IPS-20b (cell line): Measurements from ENCODE around the gene LRRC4C.

Experiments
- H3K27ac ChIP-seq: one replicate; pipeline ENCODE4 v1.5.1; 2013; ENCODE audit warnings: low read length
- H3K27me3 ChIP-seq: 2 replicates; pipeline ENCODE4 v1.6.1; 2013; ENCODE audit warnings: mild to moderate bottlenecking, low read length, inconsistent platforms; ENCODE audit not compliant: insufficient read depth
- H3K36me3 ChIP-seq: 2 replicates; pipeline ENCODE4 v1.6.1; 2013; ENCODE audit warnings: low read depth, mild to moderate bottlenecking, inconsistent platforms, low read length, moderate library complexity; ENCODE audit not compliant: insufficient read depth
- H3K4me1 ChIP-seq: 2 replicates; pipeline ENCODE4 v1.6.1; 2013; ENCODE audit warnings: mild to moderate bottlenecking, control low read depth, inconsistent platforms, low read length, moderate library complexity; ENCODE audit not compliant: insufficient read depth
- H3K4me3 ChIP-seq: 2 replicates; pipeline ENCODE4 v1.5.1; 2013; ENCODE audit warnings: mild to moderate bottlenecking, low read length, inconsistent platforms
- H3K9ac ChIP-seq: 2 replicates; pipeline ENCODE4 v1.6.1; 2013; ENCODE audit warnings: low read depth, mild to moderate bottlenecking, inconsistent platforms, low read length, moderate library complexity
- H3K9me3 ChIP-seq: 2 replicates; pipeline ENCODE4 v1.6.1; 2013; ENCODE audit warnings: mild to moderate bottlenecking, low read depth, low read length, inconsistent platforms; ENCODE audit not compliant: insufficient read depth

Gene LRRC4C

DNA sequence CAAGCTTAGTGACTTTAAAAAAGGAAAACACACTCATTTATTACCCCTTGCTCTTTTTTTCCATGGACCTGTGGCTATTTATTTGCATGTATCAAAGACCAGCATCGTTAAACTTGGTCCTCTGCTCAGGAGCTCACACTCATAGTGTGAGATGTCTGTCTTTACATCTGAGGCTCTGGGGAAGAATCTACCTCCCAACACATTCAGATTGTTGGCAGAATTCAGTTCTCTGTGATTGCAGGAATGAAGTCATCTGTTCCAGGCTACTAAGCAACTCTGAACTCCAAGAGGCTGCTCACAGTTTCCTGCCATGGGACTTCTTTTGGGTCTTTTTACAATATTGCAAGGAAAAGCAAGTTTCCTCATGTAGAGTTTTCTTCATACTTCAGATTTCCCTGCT lies 138.8 kb downstream of the LRRC4C start:
- H3K9me3 ChIP-seq = no peaks in the 10 kb centered on the region
- peaks cover 7% of the 10 kb centered on the region; the same call in 1 of the 2 replicates for H3K4me1 ChIP-seq
- no peak overlapping the region for H3K4me3 ChIP-seq
- H3K27ac ChIP-seq = no peak overlapping the region
- H3K9ac ChIP-seq = no peak overlapping the region
- no peaks in the 10 kb centered on the region for H3K27me3 ChIP-seq
- H3K36me3 ChIP-seq = no peaks in the 10 kb centered on the region

DNA sequence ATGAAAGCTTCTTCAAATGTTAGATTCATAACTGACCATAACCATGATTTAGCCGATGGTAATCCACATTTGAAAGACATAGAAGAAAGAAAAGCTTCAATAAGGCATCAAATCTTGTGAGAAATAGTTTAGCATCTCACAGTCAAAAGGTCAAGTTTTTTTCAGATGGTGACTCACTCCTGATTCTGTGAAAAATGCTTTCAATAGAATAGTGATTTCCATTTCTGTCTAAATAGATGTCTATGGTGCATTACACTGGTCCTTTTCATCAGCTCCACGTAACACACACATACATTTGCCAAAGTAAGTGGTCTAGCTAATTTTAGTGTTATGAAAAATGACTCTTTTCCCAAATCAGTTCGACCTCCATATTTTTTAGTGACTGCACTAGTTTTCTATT lies 139.2 kb downstream of the LRRC4C start:
- H3K27me3 ChIP-seq = no peaks in the 10 kb centered on the region
- H3K4me3 ChIP-seq = no peak overlapping the region
- no peak overlapping the region for H3K27ac ChIP-seq
- H3K36me3 ChIP-seq = no peaks in the 10 kb centered on the region
- H3K4me1 ChIP-seq = peaks cover 7% of the 10 kb centered on the region; the same call in 1 of the 2 replicates
- H3K9ac ChIP-seq = no peak overlapping the region
- no peaks in the 10 kb centered on the region for H3K9me3 ChIP-seq

- Histone ChIP-seq H3K27me3 (no peaks in the 10 kb centered on the region), H3K4me3 (no peak overlapping the region), H3K9me3 (no peaks in the 10 kb centered on the region), H3K36me3 (no peaks in the 10 kb centered on the region), H3K4me1 (peaks cover 7% of the 10 kb centered on the region; the same call in 1 of the 2 replicates), H3K27ac (no peak overlapping the region), H3K9ac (no peak overlapping the region)
Measured at GRCh38 chr11:41319434-41319833, 140.0 kb downstream of the LRRC4C start.

DNA sequence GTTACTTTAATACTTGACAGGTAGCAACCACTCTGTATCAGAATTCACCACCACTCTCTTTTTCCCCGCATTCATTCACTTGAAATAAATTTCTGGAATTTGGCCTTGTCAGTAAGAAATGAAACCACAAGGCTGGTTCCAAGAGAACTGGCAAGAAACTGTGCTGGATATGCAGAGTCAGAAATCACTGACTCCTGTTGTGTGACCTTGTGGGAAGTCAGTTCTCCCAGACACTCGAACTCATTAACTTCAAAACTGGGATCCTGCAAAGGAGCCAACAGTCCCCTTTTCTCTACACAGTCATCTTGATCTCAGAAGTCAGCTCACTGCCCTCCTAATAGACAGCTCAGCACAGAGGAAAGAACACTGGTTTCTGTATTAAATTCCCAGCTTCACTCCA lies 142.7 kb downstream of the LRRC4C start:
- Histone ChIP-seq H3K27me3 (no peaks in the 10 kb centered on the region), H3K4me3 (no peak overlapping the region), H3K9ac (no peak overlapping the region), H3K4me1 (peaks cover 7% of the 10 kb centered on the region; the same call in 1 of the 2 replicates), H3K36me3 (no peaks in the 10 kb centered on the region), H3K9me3 (no peaks in the 10 kb centered on the region), H3K27ac (no peak overlapping the region)

DNA sequence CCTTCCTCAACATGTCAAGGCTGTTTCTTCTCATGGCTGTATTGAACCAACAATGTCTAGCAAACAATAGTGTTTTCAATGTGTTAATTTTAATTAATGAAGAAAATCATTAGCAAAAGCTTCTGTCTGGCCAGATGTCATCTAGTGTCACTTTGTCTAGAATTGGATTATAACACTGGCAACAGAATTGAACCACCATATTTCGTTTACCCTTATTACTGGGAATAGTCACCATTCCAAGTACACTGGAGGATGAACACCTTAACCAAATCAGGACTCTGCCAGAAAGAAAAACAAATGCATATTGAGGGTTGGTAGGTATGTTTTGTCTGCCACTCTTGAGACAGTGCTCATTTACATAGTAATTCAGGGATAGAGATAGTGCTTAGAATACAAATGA lies 146.2 kb downstream of the LRRC4C start:
- Histone ChIP-seq H3K4me3 (no peak overlapping the region), H3K27me3 (no peaks in the 10 kb centered on the region), H3K36me3 (no peaks in the 10 kb centered on the region), H3K4me1 (peaks cover 7% of the 10 kb centered on the region; the same call in 1 of the 2 replicates), H3K9ac (no peak overlapping the region), H3K9me3 (no peaks in the 10 kb centered on the region), H3K27ac (no peak overlapping the region)

DNA sequence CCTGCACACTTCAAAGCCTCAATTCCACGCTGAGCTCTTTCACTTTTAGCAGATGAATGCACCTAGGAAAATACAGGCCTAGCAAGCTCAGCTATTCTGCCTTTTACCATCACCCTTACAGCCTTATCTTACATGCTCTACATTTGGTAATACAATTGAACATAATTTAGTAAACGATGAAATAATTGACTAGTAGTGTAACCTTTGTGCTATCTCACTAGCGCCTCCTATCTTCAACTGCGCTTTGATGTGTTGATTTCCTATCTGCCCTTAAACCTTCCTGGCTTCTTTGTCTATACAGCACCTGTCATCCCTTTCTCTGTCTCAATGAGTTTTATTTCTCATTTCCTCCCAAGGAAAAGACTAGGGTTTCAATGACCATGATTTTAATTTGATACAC lies 149.7 kb downstream of the LRRC4C start:
- H3K4me3 ChIP-seq = no peak overlapping the region
- no peak overlapping the region for H3K9ac ChIP-seq
- peaks cover 2% of the 10 kb centered on the region; the same call in 1 of the 2 replicates for H3K4me1 ChIP-seq
- no peaks in the 10 kb centered on the region for H3K9me3 ChIP-seq
- H3K27ac ChIP-seq = no peak overlapping the region
- H3K36me3 ChIP-seq = no peaks in the 10 kb centered on the region
- H3K27me3 ChIP-seq = no peaks in the 10 kb centered on the region

GRCh38 chr11:41309111-41309522 lies 150.3 kb downstream of the LRRC4C start:
- no peak overlapping the region for H3K4me3 ChIP-seq
- no peak overlapping the region for H3K27ac ChIP-seq
- H3K9me3 ChIP-seq = no peaks in the 10 kb centered on the region
- no peaks in the 10 kb centered on the region for H3K27me3 ChIP-seq
- no peaks in the 10 kb centered on the region for H3K36me3 ChIP-seq
- H3K4me1 ChIP-seq = peaks cover 2% of the 10 kb centered on the region; the same call in 1 of the 2 replicates
- no peak overlapping the region for H3K9ac ChIP-seq

DNA sequence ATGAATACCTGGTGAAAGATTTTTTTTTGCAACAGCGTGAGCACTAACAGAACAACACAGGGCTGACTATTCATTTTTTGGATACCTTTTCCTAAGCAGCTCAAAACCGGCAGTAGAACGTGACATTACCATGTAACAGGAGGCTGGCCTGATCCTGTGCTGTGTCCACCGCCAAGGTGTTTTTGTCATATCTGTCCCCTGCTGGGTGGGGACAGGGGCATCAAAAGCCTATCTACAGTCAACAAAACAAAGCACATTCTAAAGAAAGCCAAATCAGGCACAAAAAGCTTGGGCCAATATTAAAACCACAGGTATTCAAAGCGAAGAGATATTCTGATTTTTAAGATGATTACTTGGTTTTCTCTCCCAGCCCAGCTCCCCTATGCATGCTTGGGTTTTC lies 151.2 kb downstream of the LRRC4C start:
- H3K4me1 ChIP-seq = peaks cover 2% of the 10 kb centered on the region; the same call in 1 of the 2 replicates
- no peaks in the 10 kb centered on the region for H3K36me3 ChIP-seq
- no peaks in the 10 kb centered on the region for H3K27me3 ChIP-seq
- no peak overlapping the region for H3K9ac ChIP-seq
- no peaks in the 10 kb centered on the region for H3K9me3 ChIP-seq
- H3K27ac ChIP-seq = no peak overlapping the region
- no peak overlapping the region for H3K4me3 ChIP-seq

- H3K9ac ChIP-seq = no peak overlapping the region
- H3K4me3 ChIP-seq = no peak overlapping the region
Measured at GRCh38 chr11:41307296-41308080, 152.0 kb downstream of the LRRC4C start.

GRCh38 chr11:41306431-41306830 lies 153.0 kb downstream of the LRRC4C start:
- H3K27me3 ChIP-seq = no peaks in the 10 kb centered on the region
- H3K36me3 ChIP-seq = no peaks in the 10 kb centered on the region
- no peak overlapping the region for H3K4me3 ChIP-seq
- no peak overlapping the region for H3K9ac ChIP-seq
- no peak overlapping the region for H3K27ac ChIP-seq
- peaks cover 2% of the 10 kb centered on the region; the same call in 1 of the 2 replicates for H3K4me1 ChIP-seq
- H3K9me3 ChIP-seq = no peaks in the 10 kb centered on the region

More at GRCh38 chr11:41307296-41308080, 152.0 kb downstream of the LRRC4C start:
- Histone ChIP-seq H3K4me1 (peaks cover 2% of the 10 kb centered on the region; the same call in 1 of the 2 replicates), H3K27me3 (no peaks in the 10 kb centered on the region), H3K27ac (no peak overlapping the region), H3K36me3 (no peaks in the 10 kb centered on the region), H3K9me3 (no peaks in the 10 kb centered on the region)

GRCh38 chr11:41301023-41301422 lies 158.4 kb downstream of the LRRC4C start:
- H3K9ac ChIP-seq = no peak overlapping the region
- H3K4me3 ChIP-seq = no peak overlapping the region
- no peaks in the 10 kb centered on the region for H3K27me3 ChIP-seq
- H3K9me3 ChIP-seq = no peaks in the 10 kb centered on the region
- H3K36me3 ChIP-seq = no peaks in the 10 kb centered on the region
- H3K4me1 ChIP-seq = no peaks in the 10 kb centered on the region; the same call in 1 of the 2 replicates
- no peak overlapping the region for H3K27ac ChIP-seq

- no peaks in the 10 kb centered on the region for H3K9me3 ChIP-seq
- no peaks in the 10 kb centered on the region for H3K27me3 ChIP-seq
- H3K27ac ChIP-seq = no peak overlapping the region
- H3K4me3 ChIP-seq = no peak overlapping the region
- no peak overlapping the region for H3K9ac ChIP-seq
- H3K36me3 ChIP-seq = no peaks in the 10 kb centered on the region
- H3K4me1 ChIP-seq = no peaks in the 10 kb centered on the region
Measured at GRCh38 chr11:41289408-41289807, 170.0 kb downstream of the LRRC4C start.
